Measurements from ENCODE around the gene RELN. TPM values are rescaled to one million over a fixed set of nuclear protein-coding genes. Genes with fewer than 3 reads are reported as not detected.

Gene RELN
- total and polyA plus RNA-seq, 3 donors from 2014 or later: 3.8 to 5.8 (median 5.2) TPM

DNA sequence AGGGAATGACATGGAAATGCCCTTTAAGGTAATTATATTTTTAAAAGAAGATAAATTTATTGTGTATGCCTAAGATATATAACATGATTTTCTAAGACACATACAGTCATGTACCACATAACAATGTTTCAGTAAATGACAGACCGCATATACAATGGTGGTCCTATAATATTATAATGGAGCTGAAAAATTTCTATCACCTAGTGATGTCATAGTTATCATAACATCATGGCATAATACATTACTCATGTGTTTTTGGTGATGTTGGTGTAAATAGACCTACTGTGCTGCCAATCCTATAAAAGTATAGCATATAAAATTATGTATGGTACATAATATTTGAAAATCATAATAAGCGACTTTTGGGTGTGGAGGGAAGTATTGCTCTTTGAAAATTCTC, 306.1 kb downstream of the RELN start:
- Histone ChIP-seq H3K9me3 (no peaks in the 10 kb centered on the region), H3K27me3 (no peaks in the 10 kb centered on the region), H3K27ac (no peak overlapping the region), H3K4me3 (no peak overlapping the region), H3K4me1 (no peaks in the 10 kb centered on the region), H3K36me3 (ENCODE audit: low read depth, missing control alignments) (no peaks in the 10 kb centered on the region)
- WGBS, 2 donors: 89 to 95% methylated on average over 2 of the region's 2 CpGs
- intact Hi-C loops (cut with DNase I; ENCODE audit: low total_unique reads): no loop called here
- no peak for TF ChIP-seq POLR2A (IDR thresholded peaks at IDR 0.05)
- DNase-seq: no peak

DNA sequence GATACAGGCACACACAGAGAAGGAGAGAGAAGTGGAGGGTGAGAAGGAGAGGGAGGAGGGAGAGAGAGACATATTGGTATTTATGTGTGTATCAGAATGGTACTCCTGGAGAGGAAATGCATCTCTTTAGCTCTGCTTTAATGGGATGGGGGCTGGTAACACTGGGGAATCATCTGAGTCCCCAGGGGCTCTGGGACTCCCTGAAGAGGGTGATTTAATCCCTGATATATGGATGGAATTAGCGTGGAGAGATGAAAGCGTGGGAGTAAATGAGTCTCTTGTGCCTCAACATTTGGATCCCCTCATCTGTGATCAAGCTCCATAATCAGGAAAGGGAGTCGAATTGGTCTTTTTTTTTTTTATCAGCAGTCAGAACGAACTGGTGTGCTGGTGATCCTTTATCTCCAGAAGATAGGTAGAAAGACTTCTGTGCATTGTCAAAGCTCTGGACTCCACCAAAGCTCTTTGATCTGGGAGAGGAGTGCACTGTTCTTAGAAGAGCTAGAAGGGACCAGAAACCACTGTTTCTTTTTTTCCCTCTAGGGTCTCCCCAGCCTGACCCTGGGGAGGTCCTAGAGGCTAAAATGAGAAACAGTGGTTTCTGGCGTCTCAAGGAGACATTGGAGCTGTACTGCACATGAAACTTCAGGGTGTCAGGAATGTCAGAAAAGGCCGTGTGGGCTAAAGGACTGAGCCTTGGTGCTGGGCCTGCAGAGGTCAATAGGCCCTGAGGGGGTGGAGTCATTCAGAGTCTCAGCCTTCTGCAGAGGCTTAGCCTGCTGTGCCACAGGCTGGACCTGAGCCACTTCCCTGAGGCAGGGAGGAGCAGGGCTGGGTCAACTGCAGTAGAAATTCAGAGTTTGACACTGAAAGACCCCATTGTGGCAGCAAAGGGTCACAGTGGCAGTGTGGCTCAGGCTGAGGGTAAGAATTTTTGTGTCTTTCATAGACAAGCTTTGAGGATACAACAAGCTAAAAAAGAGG, 309.0 kb downstream of the RELN start:
- intact Hi-C loops (cut with DNase I; ENCODE audit: low total_unique reads): no loop called here
- H3K27ac ChIP-seq: no peak overlapping the region
- no peak for TF ChIP-seq POLR2A (IDR thresholded peaks at IDR 0.05)
- TF ChIP-seq, protein P1, sequence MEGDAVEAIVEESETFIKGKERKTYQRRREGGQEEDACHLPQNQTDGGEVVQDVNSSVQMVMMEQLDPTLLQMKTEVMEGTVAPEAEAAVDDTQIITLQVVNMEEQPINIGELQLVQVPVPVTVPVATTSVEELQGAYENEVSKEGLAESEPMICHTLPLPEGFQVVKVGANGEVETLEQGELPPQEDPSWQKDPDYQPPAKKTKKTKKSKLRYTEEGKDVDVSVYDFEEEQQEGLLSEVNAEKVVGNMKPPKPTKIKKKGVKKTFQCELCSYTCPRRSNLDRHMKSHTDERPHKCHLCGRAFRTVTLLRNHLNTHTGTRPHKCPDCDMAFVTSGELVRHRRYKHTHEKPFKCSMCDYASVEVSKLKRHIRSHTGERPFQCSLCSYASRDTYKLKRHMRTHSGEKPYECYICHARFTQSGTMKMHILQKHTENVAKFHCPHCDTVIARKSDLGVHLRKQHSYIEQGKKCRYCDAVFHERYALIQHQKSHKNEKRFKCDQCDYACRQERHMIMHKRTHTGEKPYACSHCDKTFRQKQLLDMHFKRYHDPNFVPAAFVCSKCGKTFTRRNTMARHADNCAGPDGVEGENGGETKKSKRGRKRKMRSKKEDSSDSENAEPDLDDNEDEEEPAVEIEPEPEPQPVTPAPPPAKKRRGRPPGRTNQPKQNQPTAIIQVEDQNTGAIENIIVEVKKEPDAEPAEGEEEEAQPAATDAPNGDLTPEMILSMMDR (IDR thresholded peaks at IDR 0.05): no peak
- DNase-seq: no peak
- H3K9me3 ChIP-seq: no peaks in the 10 kb centered on the region
- H3K36me3 ChIP-seq (ENCODE audit: low read depth, missing control alignments): no peaks in the 10 kb centered on the region
- WGBS, 2 donors: 51 to 52% methylated on average over 6 of the region's 6 CpGs
- no peaks in the 10 kb centered on the region for H3K27me3 ChIP-seq
- no peak overlapping the region for H3K4me3 ChIP-seq
- no peaks in the 10 kb centered on the region for H3K4me1 ChIP-seq

DNA sequence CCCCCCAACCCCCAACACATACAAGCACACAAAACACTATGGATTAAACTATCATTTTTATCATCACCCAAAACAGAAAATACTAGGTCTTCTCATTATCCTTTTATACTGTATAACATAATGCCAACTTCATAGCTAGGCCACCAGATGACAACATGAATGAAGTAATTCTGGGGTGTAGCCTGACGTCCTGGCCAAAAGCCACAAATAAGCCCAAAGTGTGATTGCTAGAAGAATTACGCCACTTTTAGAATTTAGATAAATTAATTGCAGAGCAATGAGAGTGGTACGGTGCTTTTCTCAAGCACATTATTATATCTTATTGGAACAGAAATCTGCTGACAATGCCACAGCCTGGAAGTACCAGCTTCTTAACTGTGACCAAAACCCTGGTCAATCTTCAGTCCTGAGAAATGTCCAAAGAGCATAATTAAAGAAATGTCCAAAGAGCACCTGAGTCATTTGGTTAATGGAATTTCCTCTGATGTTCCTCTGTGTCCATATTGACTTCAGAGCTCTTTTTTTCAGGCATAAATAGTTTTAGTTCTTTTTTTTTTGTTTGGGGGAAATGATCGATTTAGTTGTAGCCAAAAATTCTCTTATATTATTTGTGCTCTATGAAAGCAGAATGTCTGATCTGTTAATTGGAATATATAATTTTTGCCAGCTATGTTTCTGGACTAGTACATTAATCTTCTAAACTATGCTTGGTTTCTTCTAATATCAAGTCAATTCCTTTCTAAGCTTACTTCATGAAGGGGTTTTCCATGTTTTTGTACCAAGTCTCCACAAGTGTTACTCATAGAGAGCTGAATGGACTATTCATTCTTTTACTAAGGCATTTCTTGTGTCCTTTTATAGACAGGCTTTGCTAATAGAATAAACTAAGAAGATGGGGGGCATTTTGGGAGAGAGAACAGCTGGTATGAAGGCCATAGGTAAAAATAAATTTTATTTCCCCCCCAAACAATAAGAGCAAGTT, 310.0 kb downstream of the RELN start:
- TF ChIP-seq, protein P1 (IDR thresholded peaks at IDR 0.05): no peak
- no peaks in the 10 kb centered on the region for H3K27me3 ChIP-seq
- no peak overlapping the region for H3K4me3 ChIP-seq
- no peak for DNase-seq
- no peak overlapping the region for H3K27ac ChIP-seq
- no peaks in the 10 kb centered on the region for H3K9me3 ChIP-seq
- H3K4me1 ChIP-seq: no peaks in the 10 kb centered on the region
- WGBS, 2 donors: 81 to 82% methylated on average over 4 of the region's 4 CpGs
- no peaks in the 10 kb centered on the region for H3K36me3 ChIP-seq (ENCODE audit: low read depth, missing control alignments)
- intact Hi-C loops (cut with DNase I; ENCODE audit: low total_unique reads): no loop called here

DNA sequence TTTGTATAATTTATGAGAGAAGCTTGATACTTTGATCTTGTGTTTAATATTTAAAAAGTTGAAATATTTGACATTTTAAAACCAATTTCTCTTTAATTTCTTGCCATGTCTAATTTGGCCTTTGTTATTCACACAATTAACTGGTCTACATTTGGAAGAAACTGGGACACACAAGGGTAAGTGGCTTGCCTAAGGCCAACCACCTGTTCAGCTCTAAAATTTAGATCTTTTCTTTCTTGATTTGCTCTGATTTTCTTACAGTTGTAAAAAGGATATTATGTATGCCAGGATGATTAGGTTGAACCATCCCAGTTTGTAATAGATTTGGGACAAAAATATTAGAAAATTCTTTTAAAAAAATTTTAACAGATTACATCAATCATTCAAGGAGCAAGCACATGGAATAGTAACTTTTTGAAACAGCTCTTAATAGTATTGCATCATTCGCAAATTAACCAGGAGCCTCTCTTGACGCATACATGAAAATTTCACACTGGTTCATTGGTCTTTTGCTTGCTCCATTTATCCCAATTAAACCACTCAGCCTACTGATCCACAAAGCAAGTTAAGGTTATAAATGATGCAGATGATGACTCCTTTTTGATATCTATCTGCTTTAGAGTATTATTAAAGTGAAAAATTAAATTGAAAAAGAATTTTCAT, 321.0 kb downstream of the RELN start:
- no peak overlapping the region for H3K4me3 ChIP-seq
- TF ChIP-seq, protein P1 (IDR thresholded peaks at IDR 0.05): no peak
- TF ChIP-seq POLR2A (IDR thresholded peaks at IDR 0.05): no peak
- 86 to 94% methylated on average over 2 of the region's 2 CpGs for WGBS, 2 donors
- H3K27ac ChIP-seq: no peak overlapping the region
- intact Hi-C loops (cut with DNase I; ENCODE audit: low total_unique reads): no loop called here
- no peak for DNase-seq
- no peaks in the 10 kb centered on the region for H3K4me1 ChIP-seq
- H3K27me3 ChIP-seq: no peaks in the 10 kb centered on the region
- no peaks in the 10 kb centered on the region for H3K36me3 ChIP-seq (ENCODE audit: low read depth, missing control alignments)
- H3K9me3 ChIP-seq: no peaks in the 10 kb centered on the region

Measured in testis (tissue), 3 donors.